Measurements from ENCODE around the gene PTP4A2.

Gene PTP4A2

DNA sequence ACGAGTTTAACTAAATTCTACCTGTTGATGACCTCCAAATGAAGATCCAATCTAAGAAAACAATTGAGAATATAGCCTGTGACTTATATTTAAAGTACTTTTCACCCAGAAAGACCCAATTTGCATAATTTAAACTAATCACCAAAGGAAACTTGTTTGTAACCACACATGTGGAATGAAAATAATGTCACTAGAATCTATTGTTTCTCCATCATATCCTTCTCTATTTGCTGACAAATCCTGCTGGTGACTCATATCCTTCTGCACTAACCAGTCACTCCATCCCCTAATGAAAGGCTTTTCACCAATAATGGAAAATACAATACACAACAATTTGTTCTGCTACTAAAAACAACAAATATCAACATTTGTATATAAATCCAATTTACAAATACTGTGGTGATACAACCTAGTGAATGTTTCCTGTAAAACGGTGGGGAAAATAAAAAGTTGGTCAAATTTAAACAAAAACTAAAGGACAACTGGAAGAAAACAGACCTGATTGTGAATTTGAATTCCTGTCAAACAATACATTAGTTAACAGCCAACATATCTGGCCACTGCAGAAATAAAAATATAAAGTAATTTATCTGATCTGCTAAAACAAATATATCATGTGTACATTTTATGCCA, 6.5 kb downstream of the PTP4A2 start:
- TF ChIP-seq, protein P1, sequence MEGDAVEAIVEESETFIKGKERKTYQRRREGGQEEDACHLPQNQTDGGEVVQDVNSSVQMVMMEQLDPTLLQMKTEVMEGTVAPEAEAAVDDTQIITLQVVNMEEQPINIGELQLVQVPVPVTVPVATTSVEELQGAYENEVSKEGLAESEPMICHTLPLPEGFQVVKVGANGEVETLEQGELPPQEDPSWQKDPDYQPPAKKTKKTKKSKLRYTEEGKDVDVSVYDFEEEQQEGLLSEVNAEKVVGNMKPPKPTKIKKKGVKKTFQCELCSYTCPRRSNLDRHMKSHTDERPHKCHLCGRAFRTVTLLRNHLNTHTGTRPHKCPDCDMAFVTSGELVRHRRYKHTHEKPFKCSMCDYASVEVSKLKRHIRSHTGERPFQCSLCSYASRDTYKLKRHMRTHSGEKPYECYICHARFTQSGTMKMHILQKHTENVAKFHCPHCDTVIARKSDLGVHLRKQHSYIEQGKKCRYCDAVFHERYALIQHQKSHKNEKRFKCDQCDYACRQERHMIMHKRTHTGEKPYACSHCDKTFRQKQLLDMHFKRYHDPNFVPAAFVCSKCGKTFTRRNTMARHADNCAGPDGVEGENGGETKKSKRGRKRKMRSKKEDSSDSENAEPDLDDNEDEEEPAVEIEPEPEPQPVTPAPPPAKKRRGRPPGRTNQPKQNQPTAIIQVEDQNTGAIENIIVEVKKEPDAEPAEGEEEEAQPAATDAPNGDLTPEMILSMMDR (IDR thresholded peaks at IDR 0.05; ENCODE audit: borderline replicate concordance, extremely low read depth, low read length, poor library complexity, severe bottlenecking): no peak
- TF ChIP-seq EZH2 (IDR thresholded peaks at IDR 0.05; ENCODE audit: borderline replicate concordance, low read depth, low read length, severe bottlenecking): no peak
- peak overlapping the region; percentile 85 for H3K9ac ChIP-seq (ENCODE audit: low read depth, low read length)
- peaks cover 99% of the 10 kb centered on the region for H3K79me2 ChIP-seq (ENCODE audit: insufficient read depth, low read length)
- peak overlapping the region; percentile 96 for H3K27ac ChIP-seq (ENCODE audit: low read length)
- no peaks in the 10 kb centered on the region for H3K27me3 ChIP-seq (ENCODE audit: insufficient read depth, low read length, poor library complexity)
- DNase-seq (no peak), ATAC-seq (ENCODE audit: insufficient read depth, low read depth) (no peak)
- H2AFZ ChIP-seq (ENCODE audit: low read depth, low read length): no peak overlapping the region
- H3K4me3 ChIP-seq (ENCODE audit: low read depth in 1 of 2, low read length in 2 of 2): peak overlapping the region; percentile 5 to 86; a peak in 3 of 4 replicates
- peaks cover 54% of the 10 kb centered on the region; the same call in 1 of the 2 replicates for H3K36me3 ChIP-seq (ENCODE audit: insufficient read depth, low read length)
- H3K4me2 ChIP-seq (ENCODE audit: insufficient read depth, low read length): peak overlapping the region; percentile 66
- peaks cover 23% of the 10 kb centered on the region for H4K20me1 ChIP-seq (ENCODE audit: insufficient read depth, low read length)
- H3K4me1 ChIP-seq (ENCODE audit: insufficient read depth, low read length): peaks cover 96% of the 10 kb centered on the region
- no peaks in the 10 kb centered on the region for H3K9me3 ChIP-seq (ENCODE audit: insufficient read depth, low read length, severe bottlenecking)

GRCh38 chr1:31930836-31931592, 7.2 kb downstream of the PTP4A2 start:
- peaks cover 100% of the 10 kb centered on the region for H3K4me1 ChIP-seq (ENCODE audit: insufficient read depth, low read length)
- H3K27me3 ChIP-seq (ENCODE audit: insufficient read depth, low read length, poor library complexity): no peaks in the 10 kb centered on the region
- TF ChIP-seq, protein P1 (IDR thresholded peaks at IDR 0.05; ENCODE audit: borderline replicate concordance, extremely low read depth, low read length, poor library complexity, severe bottlenecking): no peak
- no peak for TF ChIP-seq EZH2 (IDR thresholded peaks at IDR 0.05; ENCODE audit: borderline replicate concordance, low read depth, low read length, severe bottlenecking)
- H3K36me3 ChIP-seq (ENCODE audit: insufficient read depth, low read length): peaks cover 50% of the 10 kb centered on the region; the same call in 1 of the 2 replicates
- no peak overlapping the region for H2AFZ ChIP-seq (ENCODE audit: low read depth, low read length)
- no peak for ATAC-seq (ENCODE audit: insufficient read depth, low read depth)
- DNase-seq: no peak
- peaks cover 18% of the 10 kb centered on the region; the same call in 1 of the 2 replicates for H4K20me1 ChIP-seq (ENCODE audit: insufficient read depth, low read length)
- H3K4me3 ChIP-seq (ENCODE audit: low read depth in 1 of 2, low read length in 2 of 2): peak overlapping the region; percentile 3 to 86; a peak in 3 of 4 replicates
- peak overlapping the region; percentile 85 for H3K9ac ChIP-seq (ENCODE audit: low read depth, low read length)
- peaks cover 99% of the 10 kb centered on the region for H3K79me2 ChIP-seq (ENCODE audit: insufficient read depth, low read length)
- H3K4me2 ChIP-seq (ENCODE audit: insufficient read depth, low read length): peak overlapping the region; percentile 66
- H3K9me3 ChIP-seq (ENCODE audit: insufficient read depth, low read length, severe bottlenecking): no peaks in the 10 kb centered on the region
- H3K27ac ChIP-seq (ENCODE audit: low read length): peak overlapping the region; percentile 96

DNA sequence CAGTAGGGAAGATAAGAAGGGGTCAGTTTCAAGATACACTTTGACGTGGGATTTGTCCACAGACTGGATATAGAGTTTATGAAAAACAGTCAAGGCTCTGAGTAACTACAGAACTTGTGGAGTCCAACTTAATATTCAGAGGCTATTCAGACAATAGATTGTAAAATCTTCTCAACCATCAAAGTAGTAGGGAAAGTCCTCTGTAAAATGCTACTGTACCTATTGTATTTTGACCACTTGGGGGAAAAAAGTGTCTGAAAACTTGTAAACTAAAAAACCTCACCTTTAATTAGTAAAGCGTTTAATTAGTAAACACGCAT, 10.5 kb downstream of the PTP4A2 start:
- peak overlapping the region; percentile 85 for H3K9ac ChIP-seq (ENCODE audit: low read depth, low read length)
- no peaks in the 10 kb centered on the region for H3K9me3 ChIP-seq (ENCODE audit: insufficient read depth, low read length, severe bottlenecking)
- H3K4me2 ChIP-seq (ENCODE audit: insufficient read depth, low read length): peak overlapping the region; percentile 66
- peak overlapping the region; percentile 96 for H3K27ac ChIP-seq (ENCODE audit: low read length)
- H3K4me1 ChIP-seq (ENCODE audit: insufficient read depth, low read length): peaks cover 97% of the 10 kb centered on the region
- no peak for DNase-seq
- peaks cover 98% of the 10 kb centered on the region for H3K79me2 ChIP-seq (ENCODE audit: insufficient read depth, low read length)
- H4K20me1 ChIP-seq (ENCODE audit: insufficient read depth, low read length): peaks cover 32% of the 10 kb centered on the region
- no peak for ATAC-seq (ENCODE audit: insufficient read depth, low read depth)
- no peaks in the 10 kb centered on the region for H3K27me3 ChIP-seq (ENCODE audit: insufficient read depth, low read length, poor library complexity)
- H3K4me3 ChIP-seq (ENCODE audit: low read depth in 1 of 2, low read length in 2 of 2): peak overlapping the region in 1 of 2 experiments; percentile 40; a peak in 2 of 4 replicates
- H3K36me3 ChIP-seq (ENCODE audit: insufficient read depth, low read length): peaks cover 58% of the 10 kb centered on the region
- no peak overlapping the region for H2AFZ ChIP-seq (ENCODE audit: low read depth, low read length)
- TF ChIP-seq, protein P1 (IDR thresholded peaks at IDR 0.05; ENCODE audit: borderline replicate concordance, extremely low read depth, low read length, poor library complexity, severe bottlenecking): no peak
- TF ChIP-seq EZH2 (IDR thresholded peaks at IDR 0.05; ENCODE audit: borderline replicate concordance, low read depth, low read length, severe bottlenecking): no peak

Measured in DND-41 (cell line).